HEK293T (cell line): ENCODE data around the gene DGKD.

Experiments used
- FOXA1 ChIP-seq: fragments of 450-650 bp; IDR thresholded peaks from 2 replicates; pipeline ENCODE4 v1.6.1; 2016; ENCODE audit warnings: mild to moderate bottlenecking
- FOXM1 ChIP-seq: fragments of 450-650 bp; IDR thresholded peaks from 2 replicates; pipeline ENCODE4 v1.6.1; 2017; ENCODE audit warnings: mild to moderate bottlenecking, borderline replicate concordance
- LEF1 ChIP-seq: fragments of 450-650 bp; IDR thresholded peaks from 2 replicates; pipeline ENCODE4 v1.6.1; 2017; ENCODE audit warnings: mild to moderate bottlenecking, borderline replicate concordance
- NFRKB ChIP-seq: fragments of 450-650 bp; IDR thresholded peaks from 2 replicates; pipeline ENCODE4 v1.6.1; 2016; ENCODE audit warnings: mild to moderate bottlenecking, moderate library complexity
- SP1 ChIP-seq: fragments of 450-650 bp; IDR thresholded peaks from 2 replicates; pipeline ENCODE4 v1.6.1; 2017
- TARDBP ChIP-seq: fragments of 450-650 bp; IDR thresholded peaks from 2 replicates; pipeline ENCODE4 v1.6.1; 2016
- ZNF384 ChIP-seq: fragments of 450-650 bp; IDR thresholded peaks from 2 replicates; pipeline ENCODE4 v1.6.1; 2016

- TF ChIP-seq FOXA1, result no peak
- no peak for TF ChIP-seq TARDBP
- no peak for TF ChIP-seq SP1
- no peak for TF ChIP-seq FOXM1
- no peak for TF ChIP-seq ZNF384
- no peak for TF ChIP-seq LEF1
- TF ChIP-seq NFRKB, result no peak
Measured at GRCh38 chr2:233416706-233417105, 62.4 kb downstream of the DGKD start.
